HG03521 (cell line): Measurements from ENCODE around the gene EIF3F.
A peak's percentile ranks its signal among the peaks of the same experiment; 100 is the strongest.

Experiments used
- ATAC-seq: cut with Tn5 transposase; IDR thresholded peaks from one replicate; pipeline ENCODE4 v1.9.1; 2021; ENCODE audit warnings: mild to moderate bottlenecking, moderate library complexity; ENCODE audit not compliant: unreplicated experiment

Gene EIF3F

DNA sequence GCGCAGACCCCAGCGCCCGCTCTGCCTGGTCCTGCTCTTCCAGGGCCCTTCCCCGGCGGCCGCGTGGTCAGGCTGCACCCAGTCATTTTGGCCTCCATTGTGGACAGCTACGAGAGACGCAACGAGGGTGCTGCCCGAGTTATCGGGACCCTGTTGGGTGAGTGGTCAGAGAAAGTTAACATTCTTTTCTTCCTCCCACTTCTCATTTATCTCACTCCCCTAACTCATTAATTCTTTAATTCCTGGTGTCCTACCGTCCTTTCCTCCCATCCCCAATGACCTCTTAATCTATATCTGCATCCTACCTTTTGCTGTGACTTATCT, 385 bp downstream of the EIF3F start:
- ATAC-seq = peak; percentile 1

DNA sequence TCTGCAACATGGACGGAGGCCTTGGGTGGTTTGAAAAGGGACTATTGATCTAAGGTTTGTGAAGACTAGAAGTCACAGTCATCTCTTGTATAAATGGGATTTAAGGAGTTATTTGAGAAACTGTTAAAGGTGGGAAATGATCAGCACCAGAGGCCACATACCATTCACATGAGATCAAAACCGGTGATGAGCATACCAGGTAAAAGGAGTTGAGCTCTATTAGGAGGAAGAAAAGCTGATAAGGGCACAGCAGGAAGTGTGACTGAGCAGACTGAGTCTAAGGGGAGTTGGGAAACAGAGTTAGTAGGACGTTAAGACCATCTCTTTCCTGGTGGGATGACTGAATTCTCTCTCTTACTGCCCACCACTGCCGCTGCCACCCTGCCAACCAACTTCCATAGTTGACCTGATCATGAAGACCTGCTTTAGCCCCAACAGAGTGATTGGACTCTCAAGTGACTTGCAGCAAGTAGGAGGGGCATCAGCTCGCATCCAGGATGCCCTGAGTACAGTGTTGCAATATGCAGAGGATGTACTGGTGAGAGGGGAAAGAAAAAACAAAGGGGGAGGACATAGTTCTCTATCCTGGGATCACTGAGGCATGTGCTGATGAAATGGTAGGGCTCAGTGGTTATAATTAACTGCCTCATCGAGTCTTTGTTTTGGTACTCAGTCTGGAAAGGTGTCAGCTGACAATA, 7.6 kb downstream of the EIF3F start:
- no peak for ATAC-seq

DNA sequence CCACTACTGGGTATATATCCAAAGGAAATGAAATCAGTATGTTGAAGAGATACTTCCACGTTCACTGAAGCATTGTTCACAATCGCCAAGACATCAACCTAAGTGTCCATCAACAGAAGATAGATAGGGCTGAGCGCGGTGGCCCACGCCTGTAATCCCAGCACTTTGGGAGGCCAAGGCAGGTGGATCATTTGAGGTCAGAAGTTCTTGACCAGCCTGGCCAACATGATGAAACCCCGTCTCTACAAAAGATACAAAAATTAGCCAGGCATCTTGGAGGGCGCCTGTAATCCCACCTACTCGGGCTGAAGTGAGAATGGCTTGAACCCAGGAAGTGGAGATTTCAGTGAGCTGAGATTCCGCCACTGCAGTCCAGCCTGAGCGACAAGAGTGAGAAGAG, 12.7 kb downstream of the EIF3F start:
- ATAC-seq = no peak

DNA sequence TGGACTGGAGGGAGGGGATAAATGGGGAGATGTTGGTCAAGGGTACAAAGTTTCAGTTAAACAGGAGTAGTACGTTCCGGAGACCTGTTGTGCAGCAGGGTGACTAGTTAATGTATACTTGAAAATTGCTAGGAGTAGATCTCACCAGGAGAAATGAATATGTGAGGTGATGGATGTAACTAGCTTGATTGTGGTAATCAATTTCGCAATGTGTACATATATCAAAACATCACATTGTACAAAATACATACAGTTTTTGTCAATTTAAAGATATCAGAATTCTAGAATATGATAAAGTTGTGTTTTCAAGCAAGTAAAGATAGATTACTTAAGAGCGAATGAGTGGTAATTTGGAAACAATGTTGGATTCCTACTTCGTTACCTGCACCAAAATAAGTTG, 13.3 kb downstream of the EIF3F start:
- ATAC-seq = no peak

DNA sequence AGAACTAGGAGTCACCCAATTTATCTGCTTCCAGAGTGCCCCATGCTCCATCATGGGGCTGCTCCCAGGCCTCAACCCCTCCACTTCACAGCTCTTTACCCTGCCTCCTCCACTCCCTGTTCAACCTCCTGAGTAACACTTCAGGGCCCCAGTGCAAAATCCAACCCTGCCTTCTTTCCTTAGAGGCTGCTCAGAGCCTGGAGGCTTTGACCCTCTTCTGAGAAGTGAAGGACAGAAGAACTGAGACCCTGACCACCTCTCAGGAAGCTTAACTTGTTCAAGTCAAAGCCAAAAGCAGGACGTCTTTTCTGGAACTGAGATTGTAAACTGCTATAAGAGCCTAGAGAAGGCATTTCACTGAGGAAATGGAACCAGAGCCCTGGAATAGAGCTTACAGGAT, 15.5 kb downstream of the EIF3F start:
- ATAC-seq = no peak

DNA sequence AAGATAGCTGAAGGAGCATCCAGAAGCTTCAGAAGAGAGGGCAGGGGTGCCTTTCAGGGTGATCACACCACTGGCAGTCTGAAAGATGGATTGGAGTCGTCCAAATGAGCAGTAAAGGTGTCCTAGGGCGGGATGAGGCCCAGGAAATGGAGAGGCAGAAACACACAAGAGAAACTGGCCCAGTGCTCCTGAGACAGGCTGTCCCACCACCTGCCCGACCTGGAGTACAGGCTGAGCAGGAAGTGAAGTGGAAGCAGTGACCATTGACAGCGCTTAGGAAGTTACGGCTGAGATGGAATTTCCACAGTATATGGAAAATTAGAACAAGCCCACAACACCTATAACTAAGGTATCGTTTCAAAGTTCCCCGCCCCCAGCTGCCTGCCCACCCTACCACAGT, 16.1 kb downstream of the EIF3F start:
- no peak for ATAC-seq

DNA sequence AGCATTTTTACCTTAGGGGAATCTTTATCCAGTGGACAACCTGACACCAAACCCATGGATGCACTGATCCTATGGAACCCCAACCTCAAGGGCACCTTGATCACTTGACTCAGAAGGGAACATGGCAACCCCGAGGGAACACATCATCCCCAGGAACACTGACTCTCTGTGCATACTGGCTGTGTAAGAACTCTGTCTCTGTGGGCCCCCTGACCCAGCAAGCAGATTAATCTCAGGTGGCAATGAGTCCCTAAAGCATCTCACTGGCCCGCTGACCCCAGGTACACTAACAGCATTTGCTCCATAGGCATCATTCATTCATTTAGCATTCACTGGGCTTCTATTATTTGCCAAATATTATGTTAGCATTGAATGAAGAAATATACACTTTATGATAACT, 16.9 kb downstream of the EIF3F start:
- ATAC-seq = no peak

DNA sequence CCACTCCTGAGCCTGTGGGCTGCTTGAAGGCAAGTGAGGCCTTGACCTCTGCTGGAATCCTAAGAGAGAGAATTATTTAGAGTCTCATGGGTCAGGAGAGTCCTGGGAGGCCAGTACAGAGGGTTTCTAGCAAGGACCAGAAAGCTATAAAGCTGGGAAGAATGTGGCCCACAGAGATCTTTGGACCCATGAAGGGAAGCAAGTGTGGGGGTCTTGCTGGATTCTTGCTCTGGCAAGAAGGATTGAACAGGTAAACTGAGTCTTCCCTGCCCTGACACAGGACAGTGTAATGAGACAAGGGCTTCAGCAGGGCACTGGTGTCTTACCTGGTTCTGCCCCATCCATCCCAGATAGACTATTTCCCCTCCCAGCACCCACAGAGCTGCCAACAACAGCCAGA, 18.4 kb downstream of the EIF3F start:
- no peak for ATAC-seq

DNA sequence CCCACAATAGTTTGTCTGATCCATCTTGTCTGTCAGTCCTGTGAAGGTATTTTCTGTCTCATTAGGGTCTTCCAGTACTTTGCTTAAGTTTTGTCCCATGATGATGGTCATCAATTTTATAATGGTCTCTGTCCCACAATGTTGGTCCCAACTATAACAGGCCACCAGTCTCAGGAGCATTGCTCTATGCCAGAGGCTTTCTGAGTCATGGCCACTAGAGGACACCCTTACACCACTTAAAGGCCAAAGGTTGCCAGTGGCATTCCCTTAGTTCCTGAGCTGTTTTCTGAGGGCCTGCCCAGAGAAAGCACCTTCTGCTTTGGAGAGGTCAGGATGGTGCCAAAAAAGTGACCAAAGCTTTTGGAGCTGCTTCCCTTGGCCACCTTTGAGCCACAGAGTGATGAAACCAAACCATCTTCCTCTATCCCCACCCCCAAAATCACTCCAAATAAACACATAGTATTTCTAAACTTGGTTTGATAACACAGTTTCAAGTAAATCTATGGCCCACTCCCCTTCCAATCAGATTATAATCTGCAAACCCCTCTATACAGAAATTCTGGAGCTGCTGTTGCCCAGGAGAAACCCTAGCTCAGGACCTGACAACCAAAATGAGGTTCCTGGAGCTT, 19.3 kb downstream of the EIF3F start:
- ATAC-seq = peak; percentile 64

DNA sequence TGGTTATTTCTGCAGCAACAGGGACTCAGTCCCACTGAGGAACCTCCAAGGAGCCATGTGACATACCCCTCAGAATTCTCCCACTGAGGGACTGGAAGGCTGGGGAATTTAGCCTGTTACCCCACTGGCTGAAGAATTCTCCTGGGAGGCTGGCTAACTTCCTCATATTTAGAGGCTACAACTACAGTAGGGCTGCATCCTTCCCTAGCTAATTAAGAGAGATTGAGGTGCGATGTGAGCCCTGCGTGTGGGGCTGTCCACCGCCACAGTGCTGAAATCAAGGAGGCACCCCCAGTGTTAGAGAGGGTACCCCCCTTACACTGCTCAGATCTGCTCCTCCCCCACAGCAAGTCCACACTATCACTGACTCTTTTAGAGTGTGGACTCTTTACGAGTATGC, 21.1 kb downstream of the EIF3F start:
- no peak for ATAC-seq

DNA sequence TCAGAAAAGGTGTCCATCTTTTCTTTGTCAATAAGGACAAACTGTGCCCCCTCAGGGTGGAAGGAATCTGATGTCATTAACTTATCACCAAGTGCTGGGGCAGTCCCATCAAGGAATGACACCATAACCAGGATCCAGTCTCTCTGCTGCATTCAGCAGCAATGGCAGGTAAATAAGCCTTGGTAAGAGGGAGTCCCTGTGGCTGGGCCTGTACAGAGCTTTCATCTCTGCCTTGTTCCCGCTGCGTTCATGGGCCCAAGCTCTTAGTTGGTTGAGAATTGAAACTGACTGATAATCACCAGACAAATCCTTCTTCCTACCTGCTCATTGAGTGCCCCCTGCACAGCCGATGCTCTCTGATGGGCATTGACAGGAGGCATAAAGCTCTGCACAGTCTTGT, 22.7 kb downstream of the EIF3F start:
- ATAC-seq = no peak

DNA sequence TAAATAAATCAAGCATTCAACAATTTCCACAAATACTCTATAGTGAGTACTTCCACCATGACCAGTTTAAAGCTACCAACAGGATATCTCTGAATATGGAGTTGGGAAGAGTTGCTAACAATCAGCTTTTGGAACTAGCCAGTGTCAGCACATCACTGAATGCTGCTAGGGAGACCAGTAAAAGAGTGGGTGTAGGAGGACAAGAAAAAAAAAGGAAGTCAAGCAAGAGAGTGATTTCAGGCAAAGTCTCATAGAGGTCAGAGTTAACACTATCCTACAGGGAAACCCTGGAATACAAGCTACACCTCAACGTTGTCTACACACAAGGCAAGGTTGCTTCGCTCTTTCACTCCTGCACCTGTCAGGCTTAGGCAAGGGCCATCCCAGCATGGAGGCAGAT, 24.2 kb downstream of the EIF3F start:
- no peak for ATAC-seq

DNA sequence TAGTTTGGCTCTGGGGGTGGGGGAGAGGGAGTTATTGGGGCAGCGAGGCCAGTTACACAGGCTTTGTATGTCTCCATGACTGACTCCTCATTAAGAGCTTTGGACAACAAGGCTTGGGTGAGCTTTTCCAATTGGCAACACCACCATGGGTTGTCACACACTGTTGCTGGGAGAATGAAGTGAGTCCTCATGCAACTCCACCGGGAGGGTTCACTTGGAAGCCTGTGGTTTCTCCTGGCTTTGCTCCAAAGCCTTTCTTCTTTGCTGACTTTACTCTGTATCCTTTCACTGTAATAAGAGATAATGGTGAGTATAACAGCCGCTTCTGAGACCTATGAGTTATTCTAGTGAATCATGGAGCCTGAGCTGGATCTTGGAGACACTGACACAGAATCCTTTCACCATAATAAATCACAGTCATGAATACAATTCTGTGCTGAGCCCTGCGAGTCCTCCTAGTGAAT, 24.9 kb downstream of the EIF3F start:
- ATAC-seq = no peak

DNA sequence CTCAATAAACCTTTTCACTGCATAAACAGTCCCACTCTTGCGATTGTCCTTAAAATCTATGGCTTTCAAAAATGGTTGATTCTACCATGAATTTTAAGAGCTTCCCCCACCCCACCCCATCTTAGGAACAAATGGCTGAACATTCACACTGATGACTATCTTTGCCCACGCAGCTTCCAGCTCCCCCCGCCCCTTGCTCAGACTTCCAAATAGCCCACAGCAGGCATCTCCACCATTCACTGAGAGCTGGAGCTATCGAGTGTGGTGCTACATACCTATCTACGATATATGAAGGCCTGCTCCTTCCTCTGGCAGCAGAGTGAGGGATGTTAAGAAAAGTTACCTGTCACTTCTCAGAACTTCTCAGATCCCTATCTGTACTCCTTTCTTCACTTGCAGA, 26.7 kb downstream of the EIF3F start:
- no peak for ATAC-seq

DNA sequence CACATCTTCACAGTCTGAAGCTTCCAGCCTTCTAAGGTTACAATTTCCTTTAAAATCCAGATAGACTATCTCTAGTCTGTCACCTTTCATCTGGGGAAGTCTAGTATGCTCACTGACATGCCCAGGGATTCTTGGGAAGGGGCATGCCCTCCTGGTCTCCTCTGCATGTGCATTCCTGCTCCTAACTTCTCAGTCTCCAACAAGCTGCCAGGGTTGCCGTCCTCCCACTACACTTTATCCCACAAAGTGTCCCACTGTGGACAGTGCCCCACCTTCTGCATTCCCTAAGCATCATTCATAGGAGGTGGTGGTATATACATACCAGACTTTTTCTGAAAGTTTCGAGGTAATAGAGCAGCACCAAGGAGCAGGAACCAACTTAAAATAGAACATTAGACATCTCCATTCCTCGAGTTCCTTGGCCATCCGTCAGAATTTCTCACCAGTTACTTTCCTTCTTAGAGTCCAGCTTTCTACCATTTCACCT, 28.7 kb downstream of the EIF3F start:
- ATAC-seq = no peak

DNA sequence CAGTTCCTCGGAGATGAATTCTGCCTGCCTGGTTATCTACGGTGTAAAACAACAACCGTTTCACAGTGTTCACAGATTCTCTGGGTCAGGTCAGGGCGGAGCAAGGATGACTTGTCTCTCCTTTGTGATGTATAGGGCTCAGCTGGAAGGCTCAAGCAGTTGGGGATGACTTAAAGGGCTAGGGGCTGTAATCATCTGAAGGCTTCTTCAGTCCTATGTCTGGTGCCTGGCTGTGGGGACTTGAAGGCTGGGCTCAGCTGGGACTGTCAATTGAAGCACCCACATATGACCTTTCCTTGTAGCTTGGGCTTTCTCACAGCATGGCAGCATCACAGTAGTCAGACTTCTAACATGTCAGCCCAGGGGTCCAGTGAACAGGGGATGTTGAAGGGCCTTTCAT, 29.3 kb downstream of the EIF3F start:
- ATAC-seq = no peak

DNA sequence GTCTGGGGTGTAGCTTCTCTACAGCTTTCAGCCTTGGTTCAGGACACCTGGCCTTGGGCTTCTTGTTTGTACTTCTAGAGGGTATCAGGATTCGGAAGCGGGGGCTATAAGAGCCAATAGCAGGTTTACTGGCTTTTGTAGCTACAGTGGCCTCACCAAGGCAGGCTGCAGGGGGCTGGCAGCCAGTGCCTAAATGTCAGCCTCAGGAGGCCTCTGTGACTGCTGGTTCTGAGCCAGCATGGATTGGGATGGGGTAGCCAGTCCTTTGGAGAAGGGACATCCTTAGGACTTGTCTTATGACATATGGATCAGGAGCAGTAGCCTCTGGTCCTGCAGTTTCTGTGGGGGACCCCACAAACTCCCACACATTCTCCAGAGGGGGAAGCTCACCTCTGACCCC, 29.9 kb downstream of the EIF3F start:
- ATAC-seq = no peak

DNA sequence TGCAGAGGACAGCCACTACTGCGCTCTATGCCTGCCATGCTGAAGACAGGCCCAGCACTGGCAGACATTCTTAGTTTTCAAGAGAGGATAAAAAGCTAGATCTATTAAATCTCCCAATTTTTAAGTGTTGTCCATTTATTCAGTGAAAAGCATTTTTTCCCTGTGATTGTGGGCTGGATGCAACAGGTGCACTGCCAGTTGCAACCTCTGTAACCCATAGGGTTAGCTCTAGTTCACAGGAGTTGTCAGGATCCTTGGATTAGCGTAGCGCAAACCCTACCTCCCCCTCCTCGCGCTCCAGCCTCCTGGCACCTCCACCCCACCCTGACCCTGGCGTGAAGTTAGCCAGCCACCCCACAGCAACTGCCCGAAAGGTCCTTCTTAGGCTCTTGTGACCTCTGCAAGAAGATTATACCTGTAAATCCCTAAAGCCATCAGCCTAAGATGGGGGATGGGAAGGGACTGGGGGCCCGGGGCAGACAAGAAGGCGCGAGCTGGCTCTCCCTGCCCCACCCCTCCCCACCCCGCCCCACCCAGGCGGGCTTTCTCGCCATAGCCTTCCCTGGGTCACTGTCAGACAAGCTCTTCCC, 30.9 kb downstream of the EIF3F start:
- no peak for ATAC-seq

DNA sequence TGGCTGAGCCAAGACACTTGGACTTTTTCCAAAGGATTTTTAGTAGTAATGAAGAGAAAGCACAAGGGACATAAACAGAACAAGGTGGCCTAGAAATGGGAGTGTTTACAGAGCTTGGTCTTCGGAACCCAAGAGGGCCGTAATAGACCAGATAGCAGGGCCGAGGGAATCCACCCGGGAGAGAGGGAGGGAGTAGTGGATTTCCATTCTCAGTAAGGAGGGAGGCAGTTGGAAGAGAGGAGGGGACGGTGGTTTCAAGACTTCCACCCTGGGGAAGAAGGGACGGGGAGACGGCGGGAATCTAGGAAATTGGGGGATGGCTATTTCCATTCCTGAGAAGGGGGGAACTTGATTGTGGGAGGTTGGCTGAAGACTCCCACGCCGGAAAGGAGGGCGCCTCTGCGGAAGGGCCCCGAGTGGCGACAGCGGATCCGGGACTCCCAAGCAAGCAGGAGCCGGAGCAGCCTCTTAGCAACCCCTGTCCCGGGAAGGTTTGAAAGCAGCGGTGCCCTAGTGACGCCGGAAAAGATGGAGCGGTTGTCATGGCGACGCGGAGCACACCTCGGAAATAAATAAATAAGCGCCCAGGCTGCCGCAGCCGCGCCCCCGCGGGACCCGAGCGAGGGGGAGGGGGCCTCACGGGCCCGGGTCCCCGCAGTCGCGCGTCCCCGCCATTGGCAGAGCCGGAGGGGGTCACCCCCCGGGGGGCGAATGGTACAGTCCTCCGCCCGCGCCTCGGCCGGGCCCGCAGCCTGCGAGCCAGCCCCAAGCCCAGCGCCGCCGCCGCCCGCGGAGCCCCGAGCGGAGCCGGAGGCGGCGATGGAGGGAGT, 31.6 kb downstream of the EIF3F start:
- peak; percentile 45 for ATAC-seq

DNA sequence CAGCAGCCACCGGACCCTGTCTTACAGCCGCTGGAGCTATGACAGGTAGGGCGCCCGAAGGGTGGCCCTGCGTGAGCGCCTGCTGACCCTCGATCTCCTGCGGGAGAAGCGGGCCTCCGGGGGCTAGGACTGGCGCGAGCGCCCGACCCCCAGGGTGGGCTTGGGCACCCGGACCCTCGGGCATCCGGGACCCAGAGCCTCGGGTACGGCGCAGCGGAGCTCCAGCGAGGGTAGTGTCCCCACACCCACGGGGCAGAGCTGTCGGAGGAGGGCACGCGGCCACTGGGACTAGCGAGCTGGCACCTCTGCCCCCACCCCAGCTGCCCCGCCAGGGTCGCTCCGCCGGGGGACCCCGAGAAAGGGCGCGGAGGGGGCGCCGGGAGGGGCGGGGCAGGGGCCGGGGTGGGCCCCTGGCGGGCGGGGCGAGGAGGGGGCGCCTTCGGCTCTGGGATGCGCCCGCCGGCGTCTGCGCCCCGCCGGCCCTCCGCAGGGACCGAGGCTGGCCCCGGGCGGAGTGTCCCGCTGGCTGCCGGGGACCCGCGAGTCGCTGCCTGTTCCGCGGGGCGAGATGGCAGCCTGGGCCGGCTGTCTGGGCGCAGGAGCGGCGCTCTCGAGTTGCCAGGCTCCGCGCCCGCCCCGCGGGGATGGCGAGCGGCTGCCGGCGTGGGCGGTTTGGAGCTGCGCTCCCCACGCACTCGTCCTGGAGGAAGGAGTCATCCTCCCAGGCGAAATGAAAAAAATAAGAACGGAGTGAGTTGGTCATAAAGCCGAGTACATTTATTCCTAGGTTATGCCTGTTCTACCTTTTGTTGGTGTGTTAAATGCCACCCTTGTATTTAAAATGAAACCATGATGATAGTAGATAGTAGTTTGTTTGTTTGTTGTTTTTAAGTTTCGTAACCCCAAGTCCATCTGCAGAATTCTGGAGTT, 32.4 kb downstream of the EIF3F start:
- peak; percentile 21 for ATAC-seq

DNA sequence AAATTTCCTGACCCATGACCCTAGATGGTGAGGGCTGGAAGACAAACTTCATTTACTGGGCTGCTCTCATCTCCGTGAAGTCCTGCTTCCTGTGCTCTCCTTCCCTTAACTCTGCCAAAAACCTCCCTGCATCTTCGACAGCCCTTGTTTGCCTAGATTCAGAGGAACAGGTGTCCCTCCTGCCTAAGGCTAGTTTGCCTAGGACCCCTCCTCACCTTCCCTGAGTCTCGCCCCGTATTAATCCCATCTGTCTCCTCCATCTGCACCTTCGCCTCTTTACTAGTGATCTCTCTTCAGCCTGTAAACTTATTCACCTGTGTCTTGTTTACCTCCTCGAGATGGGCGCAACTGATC, 33.1 kb downstream of the EIF3F start:
- no peak for ATAC-seq
